ENCODE measurements around the gene RHBDD2. TPM values are rescaled to one million over a fixed set of nuclear protein-coding genes. Genes with fewer than 3 reads are reported as not detected.
"Not testable (repeated sequence)": the region's sequence is repeated elsewhere in the genome, so short reads cannot be mapped to it uniquely, and the experiment has no call there.

The RHBDD2 gene
- total RNA-seq, 3 donors from 2014 or later, result 36.6 to 47.7 (median 39.0) TPM

DNA sequence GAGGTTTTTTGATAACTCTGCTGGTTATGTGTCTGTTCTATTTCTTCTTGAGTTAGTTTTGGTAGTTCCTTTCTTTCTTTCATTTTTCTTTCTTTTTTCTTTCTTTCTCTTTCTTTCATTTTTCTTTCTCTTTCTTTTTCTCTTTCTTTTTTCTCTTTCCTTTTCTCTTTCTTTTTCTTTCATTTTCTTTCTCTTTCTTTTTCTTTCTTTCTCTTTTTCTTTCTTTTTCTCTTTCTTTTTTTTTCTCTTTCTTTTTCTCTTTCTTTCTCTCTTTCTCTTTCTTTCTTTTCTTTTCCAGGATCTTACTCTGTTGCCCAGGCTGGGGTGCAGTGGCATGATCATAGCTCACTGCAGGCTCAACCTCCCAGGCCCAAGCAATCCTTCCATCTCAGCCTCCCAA is 20.4 kb upstream of the RHBDD2 start:
- H3K9me3 ChIP-seq, result no peaks in the 10 kb centered on the region
- no peak overlapping the region for H3K27ac ChIP-seq
- no peaks in the 10 kb centered on the region for H3K27me3 ChIP-seq
- no peak for DNase-seq (ENCODE audit: low spot score in 2 of 2)
- no peaks in the 10 kb centered on the region for H3K36me3 ChIP-seq
- intact Hi-C loops (cut with DNase I; ENCODE audit: low total_unique reads), result no loop called here
- no peak for TF ChIP-seq POLR2A (IDR thresholded peaks at IDR 0.05)
- TF ChIP-seq POLR2AphosphoS5 (IDR thresholded peaks at IDR 0.05), result no peak
- TF ChIP-seq, protein P1, sequence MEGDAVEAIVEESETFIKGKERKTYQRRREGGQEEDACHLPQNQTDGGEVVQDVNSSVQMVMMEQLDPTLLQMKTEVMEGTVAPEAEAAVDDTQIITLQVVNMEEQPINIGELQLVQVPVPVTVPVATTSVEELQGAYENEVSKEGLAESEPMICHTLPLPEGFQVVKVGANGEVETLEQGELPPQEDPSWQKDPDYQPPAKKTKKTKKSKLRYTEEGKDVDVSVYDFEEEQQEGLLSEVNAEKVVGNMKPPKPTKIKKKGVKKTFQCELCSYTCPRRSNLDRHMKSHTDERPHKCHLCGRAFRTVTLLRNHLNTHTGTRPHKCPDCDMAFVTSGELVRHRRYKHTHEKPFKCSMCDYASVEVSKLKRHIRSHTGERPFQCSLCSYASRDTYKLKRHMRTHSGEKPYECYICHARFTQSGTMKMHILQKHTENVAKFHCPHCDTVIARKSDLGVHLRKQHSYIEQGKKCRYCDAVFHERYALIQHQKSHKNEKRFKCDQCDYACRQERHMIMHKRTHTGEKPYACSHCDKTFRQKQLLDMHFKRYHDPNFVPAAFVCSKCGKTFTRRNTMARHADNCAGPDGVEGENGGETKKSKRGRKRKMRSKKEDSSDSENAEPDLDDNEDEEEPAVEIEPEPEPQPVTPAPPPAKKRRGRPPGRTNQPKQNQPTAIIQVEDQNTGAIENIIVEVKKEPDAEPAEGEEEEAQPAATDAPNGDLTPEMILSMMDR (IDR thresholded peaks at IDR 0.05), result no peak
- no peaks in the 10 kb centered on the region for H3K4me1 ChIP-seq
- no peak overlapping the region for H3K4me3 ChIP-seq

DNA sequence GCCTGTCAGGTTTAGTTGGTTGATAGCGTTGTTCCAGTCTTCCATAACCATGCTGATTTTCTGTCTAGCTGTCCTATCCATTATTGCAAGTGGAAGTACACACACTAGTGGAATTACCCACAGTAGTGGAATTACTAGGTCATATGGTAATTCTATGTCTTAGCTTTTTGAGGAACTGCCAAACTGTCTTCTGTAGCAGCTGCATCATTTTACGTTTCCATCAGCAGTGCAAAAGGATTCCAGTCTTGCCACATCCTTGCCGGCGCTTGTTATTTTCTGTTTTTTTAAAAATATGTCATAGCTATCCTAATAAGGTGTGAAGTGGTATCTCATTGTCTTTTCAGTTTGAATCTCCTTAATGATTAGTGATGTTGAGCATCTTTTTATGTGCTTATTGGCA is 17.2 kb upstream of the RHBDD2 start:
- H3K9me3 ChIP-seq, result no peaks in the 10 kb centered on the region
- intact Hi-C loops (cut with DNase I; ENCODE audit: low total_unique reads), result no loop called here
- H3K4me1 ChIP-seq, result no peaks in the 10 kb centered on the region
- no peaks in the 10 kb centered on the region for H3K36me3 ChIP-seq
- no peak overlapping the region for H3K27ac ChIP-seq
- TF ChIP-seq POLR2AphosphoS5 (IDR thresholded peaks at IDR 0.05) (no peak), POLR2A (IDR thresholded peaks at IDR 0.05) (no peak)
- TF ChIP-seq, protein P1 (IDR thresholded peaks at IDR 0.05), result no peak
- DNase-seq (ENCODE audit: low spot score in 2 of 2), result no peak
- H3K4me3 ChIP-seq, result no peak overlapping the region
- H3K27me3 ChIP-seq, result no peaks in the 10 kb centered on the region

DNA sequence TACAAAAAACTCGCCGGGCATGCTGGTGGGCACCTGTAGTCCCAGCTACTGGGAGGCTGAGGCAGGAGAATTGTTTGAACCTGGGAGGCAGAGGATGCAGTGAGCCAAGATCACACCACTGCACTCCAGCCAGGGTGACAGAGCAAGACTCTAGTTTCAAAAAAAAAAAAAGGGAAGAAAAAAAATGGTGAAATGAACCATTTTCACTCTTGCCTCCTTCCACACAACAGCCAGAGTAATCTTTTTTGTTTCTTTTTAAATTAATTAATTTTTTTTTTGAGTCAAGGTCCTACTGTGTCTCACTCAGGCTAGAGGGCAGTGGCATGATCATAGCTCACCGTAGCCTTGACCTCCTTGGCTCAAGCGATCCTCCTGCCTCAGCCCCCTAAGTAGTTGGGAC is 14.6 kb upstream of the RHBDD2 start:
- intact Hi-C loops (cut with DNase I; ENCODE audit: low total_unique reads); DNase-seq (ENCODE audit: low spot score in 2 of 2); H3K9me3 ChIP-seq; H3K4me1 ChIP-seq; H3K27ac ChIP-seq; H3K4me3 ChIP-seq; H3K36me3 ChIP-seq; H3K27me3 ChIP-seq: not testable (repeated sequence)

DNA sequence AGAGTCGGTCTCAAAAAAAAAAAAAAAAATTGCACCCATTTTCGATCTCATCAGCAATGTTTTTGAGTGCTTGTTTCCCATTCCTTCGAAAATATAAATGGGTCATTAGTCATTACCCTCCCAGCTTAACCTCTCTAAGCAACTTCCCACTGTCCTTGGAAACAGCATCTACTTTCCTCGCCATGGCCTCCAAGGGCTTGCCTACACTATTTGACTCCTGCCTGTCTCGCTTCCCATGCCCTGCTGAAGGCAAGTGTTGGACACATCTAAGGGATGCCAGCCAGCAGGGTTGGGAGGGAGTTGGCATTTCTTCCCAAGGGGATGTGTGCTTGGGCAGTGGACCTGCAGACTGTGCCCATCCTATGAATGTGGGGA is 12.7 kb upstream of the RHBDD2 start:
- no peaks in the 10 kb centered on the region for H3K9me3 ChIP-seq
- DNase-seq (ENCODE audit: low spot score in 2 of 2), result no peak
- H3K4me3 ChIP-seq, result no peak overlapping the region
- no peak overlapping the region for H3K27ac ChIP-seq
- intact Hi-C loops (cut with DNase I; ENCODE audit: low total_unique reads), result no loop called here
- no peaks in the 10 kb centered on the region for H3K4me1 ChIP-seq
- no peaks in the 10 kb centered on the region for H3K27me3 ChIP-seq
- no peaks in the 10 kb centered on the region for H3K36me3 ChIP-seq
- TF ChIP-seq POLR2AphosphoS5 (IDR thresholded peaks at IDR 0.05), result no peak

GRCh38 chr7:75866489-75867389 is 12.1 kb upstream of the RHBDD2 start:
- intact Hi-C loops (cut with DNase I; ENCODE audit: low total_unique reads), result no loop called here
- H3K4me1 ChIP-seq, result no peaks in the 10 kb centered on the region
- H3K27ac ChIP-seq, result no peak overlapping the region
- DNase-seq (ENCODE audit: low spot score in 2 of 2), result peak in 1 of 2 donors; percentile 32
- no peaks in the 10 kb centered on the region for H3K27me3 ChIP-seq
- no peak overlapping the region for H3K4me3 ChIP-seq
- no peaks in the 10 kb centered on the region for H3K36me3 ChIP-seq
- no peak for TF ChIP-seq POLR2AphosphoS5 (IDR thresholded peaks at IDR 0.05)
- TF ChIP-seq, protein P1 (IDR thresholded peaks at IDR 0.05), result peak; percentile 64 to 90 (median 87)
- no peak for TF ChIP-seq POLR2A (IDR thresholded peaks at IDR 0.05)
- H3K9me3 ChIP-seq, result no peaks in the 10 kb centered on the region

DNA sequence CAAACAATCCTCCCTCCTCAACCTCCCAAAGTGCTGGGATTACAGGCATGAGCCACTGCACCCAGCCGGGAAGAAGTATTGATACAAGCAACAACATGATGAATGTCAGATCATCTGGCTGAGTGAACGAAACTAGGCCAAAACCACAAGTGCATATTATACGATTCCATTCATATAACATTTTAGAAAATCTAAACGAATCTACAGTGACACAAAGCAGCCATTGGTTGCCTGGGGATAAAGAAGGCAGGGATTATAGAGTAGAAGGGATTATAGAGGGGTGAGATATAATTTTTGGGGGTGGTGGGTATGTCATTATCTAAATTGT is 11.5 kb upstream of the RHBDD2 start:
- DNase-seq (ENCODE audit: low spot score in 2 of 2), result no peak
- H3K36me3 ChIP-seq, result no peaks in the 10 kb centered on the region
- H3K27ac ChIP-seq, result no peak overlapping the region
- no peaks in the 10 kb centered on the region for H3K4me1 ChIP-seq
- H3K27me3 ChIP-seq, result no peaks in the 10 kb centered on the region
- H3K9me3 ChIP-seq, result no peaks in the 10 kb centered on the region
- intact Hi-C loops (cut with DNase I; ENCODE audit: low total_unique reads), result no loop called here
- TF ChIP-seq POLR2A (IDR thresholded peaks at IDR 0.05), result no peak
- H3K4me3 ChIP-seq, result no peak overlapping the region

Data from breast epithelium (tissue), 4 donors.